Thoracic aorta (tissue), 2 donors: ENCODE results near the gene MRPS11. TPM values are rescaled to one million over a fixed set of nuclear protein-coding genes. Genes with fewer than 3 reads are reported as not detected.
"Not testable (repeated sequence)": the region's sequence is repeated elsewhere in the genome, so short reads cannot be mapped to it uniquely, and the experiment has no call there.

Source experiments
- ATAC-seq: fragments of 150-250 bp; one replicate; pipeline ENCODE4 v1.8.0; 2017; ENCODE audit warnings: low read depth; ENCODE audit not compliant: insufficient number of reproducible peaks, low FRiP score
- DNase-seq: peaks from one replicate; pipeline ENCODE4 v3.0.0-alpha.2; 2020; ENCODE audit warnings: low spot score
- H3K27ac ChIP-seq, 2 donors: fragments of 200-600 bp; sonication (generic); 1 replicate in 1 of 2; 2 replicates in 1 of 2; pipeline ENCODE4 v1.5.1; 2016; ENCODE audit warnings: mild to moderate bottlenecking in 2 of 2, moderate library complexity in 2 of 2
- H3K27me3 ChIP-seq: fragments of 200-600 bp; sonication (generic); replicated peaks from 2 replicates; pipeline ENCODE4 v1.6.0; 2016; ENCODE audit warnings: mild to moderate bottlenecking; ENCODE audit not compliant: insufficient read depth
- H3K36me3 ChIP-seq: fragments of 200-600 bp; sonication (generic); one replicate; pipeline ENCODE4 v1.5.1; 2016
- H3K4me1 ChIP-seq, 2 donors: fragments of 200-600 bp; sonication (generic); 1 replicate in 1 of 2; 2 replicates in 1 of 2; pipeline versions ENCODE4 v1.5.1 to v1.6.0; 2016; ENCODE audit warnings: low read depth in 2 of 2, mild to moderate bottlenecking in 1 of 2; ENCODE audit not compliant: control insufficient read depth in 1 of 2
- H3K4me3 ChIP-seq: fragments of 200-600 bp; sonication (generic); 2 replicates; pipeline ENCODE4 v1.5.1; 2016; ENCODE audit warnings: mild to moderate bottlenecking
- H3K9me3 ChIP-seq: fragments of 200-600 bp; sonication (generic); 2 replicates; pipeline ENCODE4 v1.5.1; 2016
- CTCF ChIP-seq: fragments of 200-600 bp; sonication (generic); IDR thresholded peaks from one replicate; pipeline ENCODE4 v1.5.1; 2019; ENCODE audit warnings: antibody characterized with exemption
- total RNA-seq, 2 donors: library from RNA; depleted of rRNA; stranded (reverse); fragments of >200 nt; gene quantifications; one replicate each; pipeline versions ENCODE4 v1.1.0 to v1.2.3, GENCODE V29; 2016

MRPS11 gene
- total RNA-seq, 2 donors from 2014 or later, result 8.5 to 37.9 TPM

- peaks cover 5% of the 10 kb centered on the region for H3K36me3 ChIP-seq
- DNase-seq, result no peak
- TF ChIP-seq CTCF, result no peak
- H3K4me1 ChIP-seq, result peaks cover 12 to 22% of the 10 kb centered on the region in 2 donors
- ATAC-seq, result no peak
- H3K9me3 ChIP-seq, result no peaks in the 10 kb centered on the region
- H3K4me3 ChIP-seq, result peak overlapping the region; percentile 79
- H3K27ac ChIP-seq, result peak overlapping the region; percentile 66 to 88
- H3K27me3 ChIP-seq, result no peaks in the 10 kb centered on the region
Observed at GRCh38 chr15:88467935-88468528, 524 bp downstream of the MRPS11 start.

GRCh38 chr15:88468721-88469120 lies 1.2 kb downstream of the MRPS11 start:
- Histone ChIP-seq H3K4me1 (peaks cover 12 to 22% of the 10 kb centered on the region in 2 donors), H3K4me3 (peak overlapping the region; percentile 79)
- not testable (repeated sequence) for H3K9me3 ChIP-seq, DNase-seq, ATAC-seq, H3K27ac ChIP-seq, H3K36me3 ChIP-seq, H3K27me3 ChIP-seq

GRCh38 chr15:88469321-88469720 lies 1.8 kb downstream of the MRPS11 start:
- H3K4me1 ChIP-seq, result peaks cover 12 to 22% of the 10 kb centered on the region in 2 donors
- H3K9me3 ChIP-seq, result no peaks in the 10 kb centered on the region
- no peak for ATAC-seq
- H3K36me3 ChIP-seq, result no peaks in the 10 kb centered on the region
- TF ChIP-seq CTCF, result no peak
- no peak overlapping the region for H3K4me3 ChIP-seq
- no peak overlapping the region for H3K27ac ChIP-seq
- DNase-seq, result no peak
- H3K27me3 ChIP-seq, result no peaks in the 10 kb centered on the region

GRCh38 chr15:88470625-88471372 lies 3.3 kb downstream of the MRPS11 start:
- DNase-seq, result no peak
- Histone ChIP-seq H3K4me3 (no peak overlapping the region), H3K27me3 (no peaks in the 10 kb centered on the region), H3K27ac (no peak overlapping the region), H3K4me1 (peaks cover 12 to 22% of the 10 kb centered on the region in 2 donors), H3K36me3 (peaks cover 7% of the 10 kb centered on the region), H3K9me3 (no peaks in the 10 kb centered on the region)
- TF ChIP-seq CTCF, result no peak
- no peak for ATAC-seq

- no peak overlapping the region for H3K4me3 ChIP-seq
- H3K27ac ChIP-seq, result no peak overlapping the region
- H3K27me3 ChIP-seq, result no peaks in the 10 kb centered on the region
- ATAC-seq (no peak), DNase-seq (no peak)
- peaks cover 6 to 11% of the 10 kb centered on the region in 2 donors for H3K4me1 ChIP-seq
- H3K36me3 ChIP-seq, result peaks cover 7% of the 10 kb centered on the region
- no peaks in the 10 kb centered on the region for H3K9me3 ChIP-seq
- TF ChIP-seq CTCF, result no peak
Observed at GRCh38 chr15:88472225-88472624, 4.7 kb downstream of the MRPS11 start.

- not testable (repeated sequence) for H3K4me3 ChIP-seq, ATAC-seq, H3K27ac ChIP-seq, H3K27me3 ChIP-seq, H3K9me3 ChIP-seq, DNase-seq, H3K4me1 ChIP-seq
- peaks cover 19% of the 10 kb centered on the region for H3K36me3 ChIP-seq
Observed at GRCh38 chr15:88473661-88474293, 6.3 kb downstream of the MRPS11 start.
